ENCODE data around the gene RERE.
"Not testable (repeated sequence)": the region's sequence is repeated elsewhere in the genome, so short reads cannot be mapped to it uniquely, and the experiment has no call there.

Gene RERE

DNA sequence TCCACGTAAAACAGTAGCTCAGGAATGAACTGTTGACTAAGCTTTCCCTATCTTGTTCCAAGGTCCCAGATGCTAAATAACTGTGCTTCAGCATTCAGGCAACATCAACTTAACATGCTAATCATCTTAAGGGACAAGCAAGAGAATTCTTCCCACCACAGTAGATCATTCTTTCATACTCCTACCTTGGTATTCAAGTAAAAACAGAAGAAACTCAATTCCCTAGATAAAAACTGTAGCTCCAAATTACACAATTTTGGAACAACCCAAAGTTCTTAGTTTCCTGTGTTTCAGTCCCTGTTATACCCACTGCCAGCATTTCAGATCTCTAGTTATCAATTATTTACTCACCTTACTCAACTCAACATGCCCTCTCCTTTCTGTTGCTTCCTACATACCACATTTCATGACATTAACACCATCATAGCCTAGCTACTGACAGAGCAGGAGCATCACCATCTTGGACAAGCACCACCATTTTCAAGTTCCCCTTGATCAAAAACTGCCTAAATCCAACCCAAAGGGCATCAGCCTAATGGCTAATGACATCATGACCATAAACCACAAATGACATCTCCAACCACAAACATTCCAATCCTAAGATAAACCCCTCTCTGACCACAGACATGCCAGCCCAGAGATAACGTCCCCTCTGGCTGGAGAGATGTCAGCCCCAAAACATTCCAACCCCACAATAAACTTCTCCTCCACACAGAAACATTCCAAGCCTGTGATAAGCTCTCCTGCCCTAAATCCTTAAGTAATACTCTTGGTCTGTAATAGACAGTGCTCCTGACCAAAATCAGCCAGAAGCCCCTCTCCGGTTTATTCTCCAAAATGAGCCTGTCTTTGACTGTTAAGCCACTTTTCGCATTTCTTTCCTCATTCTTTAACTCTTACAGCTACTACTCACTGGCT is 191.2 kb downstream of the RERE start:
- ChIA-PET POLR2A (interaction anchor here (0.7 to 1.4 kb wide), 6 partner anchors 21 to 78 kb away, joined by 3 to 7 read pairs (median 3); no protein-coding TSS in a partner anchor), CTCF (interaction anchor here (0.8 to 2.1 kb wide), 6 partner anchors 10 to 223 kb away, joined by 3 to 5 read pairs (median 4); no protein-coding TSS in a partner anchor)
- peak; percentile 93 for DNase-seq (ENCODE audit: low read depth, low spot score)
- TF ChIP-seq, protein P1, sequence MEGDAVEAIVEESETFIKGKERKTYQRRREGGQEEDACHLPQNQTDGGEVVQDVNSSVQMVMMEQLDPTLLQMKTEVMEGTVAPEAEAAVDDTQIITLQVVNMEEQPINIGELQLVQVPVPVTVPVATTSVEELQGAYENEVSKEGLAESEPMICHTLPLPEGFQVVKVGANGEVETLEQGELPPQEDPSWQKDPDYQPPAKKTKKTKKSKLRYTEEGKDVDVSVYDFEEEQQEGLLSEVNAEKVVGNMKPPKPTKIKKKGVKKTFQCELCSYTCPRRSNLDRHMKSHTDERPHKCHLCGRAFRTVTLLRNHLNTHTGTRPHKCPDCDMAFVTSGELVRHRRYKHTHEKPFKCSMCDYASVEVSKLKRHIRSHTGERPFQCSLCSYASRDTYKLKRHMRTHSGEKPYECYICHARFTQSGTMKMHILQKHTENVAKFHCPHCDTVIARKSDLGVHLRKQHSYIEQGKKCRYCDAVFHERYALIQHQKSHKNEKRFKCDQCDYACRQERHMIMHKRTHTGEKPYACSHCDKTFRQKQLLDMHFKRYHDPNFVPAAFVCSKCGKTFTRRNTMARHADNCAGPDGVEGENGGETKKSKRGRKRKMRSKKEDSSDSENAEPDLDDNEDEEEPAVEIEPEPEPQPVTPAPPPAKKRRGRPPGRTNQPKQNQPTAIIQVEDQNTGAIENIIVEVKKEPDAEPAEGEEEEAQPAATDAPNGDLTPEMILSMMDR (IDR thresholded peaks at IDR 0.05; ENCODE audit: insufficient read depth, low read length, missing control alignments) = no peak
- no peak overlapping the region for H3K4me3 ChIP-seq (ENCODE audit: low read depth, low read length)

DNA sequence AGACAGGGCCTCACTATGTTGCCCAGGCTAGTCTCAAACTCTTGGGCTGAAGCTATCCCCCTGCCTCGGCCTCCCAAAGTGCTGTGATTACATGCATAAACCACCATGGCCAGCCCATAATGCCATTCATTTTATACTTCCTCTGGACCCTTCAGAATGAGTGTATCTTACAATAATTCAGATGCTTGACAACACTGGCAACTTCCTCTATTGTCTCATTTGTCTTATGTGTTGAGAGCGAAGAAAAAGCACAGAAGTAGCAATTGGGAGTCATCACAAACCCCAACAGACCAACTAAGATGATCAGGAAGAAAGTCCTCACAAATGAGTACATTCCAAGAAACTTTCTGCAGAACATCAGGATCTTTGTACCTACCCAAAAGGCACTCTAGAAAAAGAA is 191.9 kb downstream of the RERE start:
- DNase-seq (ENCODE audit: low read depth, low spot score) = no peak
- CTCF ChIA-PET = interaction anchor here (0.8 to 2.1 kb wide), 5 partner anchors 9 to 223 kb away, joined by 3 to 5 read pairs (median 4); no protein-coding TSS in a partner anchor

DNA sequence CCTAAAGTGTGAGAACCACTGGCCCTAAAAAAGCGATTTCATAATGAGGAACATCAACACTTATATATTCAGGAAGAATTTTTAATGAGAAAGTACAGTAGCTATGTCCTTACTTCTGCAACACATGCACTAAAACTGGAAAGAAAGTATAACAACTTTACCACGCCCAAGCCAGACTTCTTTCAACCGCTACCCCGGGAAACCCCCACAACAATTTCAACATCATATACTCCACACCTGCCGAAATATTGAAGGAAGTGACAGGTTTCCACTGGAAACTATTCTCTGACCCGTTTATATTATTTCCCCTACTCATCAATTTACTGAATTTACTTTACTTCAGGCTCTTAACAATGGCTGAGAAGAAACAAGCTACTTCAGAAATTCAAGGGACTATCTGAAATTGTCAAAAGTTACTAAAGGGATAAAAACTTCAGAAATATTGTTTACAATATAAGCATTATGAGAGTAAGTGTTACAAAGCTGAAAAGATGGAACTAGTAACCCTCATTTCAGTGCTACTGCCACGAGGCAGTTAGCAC is 193.7 kb downstream of the RERE start:
- H3K4me3 ChIP-seq (ENCODE audit: low read depth, low read length); DNase-seq (ENCODE audit: low read depth, low spot score); POLR2A ChIA-PET: not testable (repeated sequence)
- CTCF ChIA-PET = interaction anchor here (0.6 kb wide), 1 partner anchor 220 kb away, joined by 3 read pairs; no protein-coding TSS in a partner anchor

More for the DNA sequence above, 191.9 kb downstream of the RERE start:
- no peak overlapping the region for H3K4me3 ChIP-seq (ENCODE audit: low read depth, low read length)
- TF ChIP-seq, protein P1 (IDR thresholded peaks at IDR 0.05; ENCODE audit: insufficient read depth, low read length, missing control alignments) = no peak
- POLR2A ChIA-PET = interaction anchor here (0.7 to 1.1 kb wide), 2 partner anchors 22 to 36 kb away, joined by 3 read pairs; no protein-coding TSS in a partner anchor

DNA sequence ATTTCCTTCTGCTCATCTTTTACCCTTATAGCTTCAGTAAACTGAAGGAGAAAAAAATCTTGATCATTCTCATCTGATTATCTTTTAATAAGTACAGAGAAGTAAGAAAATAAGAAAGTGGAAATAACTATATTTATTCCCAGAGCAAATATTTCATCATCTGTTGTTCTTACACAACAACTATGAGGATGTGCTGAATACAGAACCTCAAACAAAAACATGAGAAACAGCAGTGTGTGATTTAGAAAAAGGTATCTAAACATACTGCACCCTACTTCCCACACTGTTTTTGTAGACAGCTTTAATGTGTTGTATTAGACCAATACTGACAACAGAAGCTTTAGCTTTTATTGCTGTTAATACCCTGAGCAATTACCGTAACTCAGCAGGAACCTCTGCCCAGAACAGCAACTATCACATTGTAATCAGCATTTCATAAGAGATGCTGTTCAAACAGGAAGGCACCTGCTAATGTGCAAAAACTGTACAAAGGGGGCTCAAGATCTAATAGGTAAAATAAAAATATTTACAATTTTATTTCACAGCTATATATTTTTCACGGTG is 195.6 kb downstream of the RERE start:
- H3K4me3 ChIP-seq (ENCODE audit: low read depth, low read length); DNase-seq (ENCODE audit: low read depth, low spot score); POLR2A ChIA-PET: not testable (repeated sequence)
- CTCF ChIA-PET = interaction anchor here (1.0 to 1.4 kb wide), 3 partner anchors 51 to 212 kb away, joined by 3 to 4 read pairs (median 3); no protein-coding TSS in a partner anchor

DNA sequence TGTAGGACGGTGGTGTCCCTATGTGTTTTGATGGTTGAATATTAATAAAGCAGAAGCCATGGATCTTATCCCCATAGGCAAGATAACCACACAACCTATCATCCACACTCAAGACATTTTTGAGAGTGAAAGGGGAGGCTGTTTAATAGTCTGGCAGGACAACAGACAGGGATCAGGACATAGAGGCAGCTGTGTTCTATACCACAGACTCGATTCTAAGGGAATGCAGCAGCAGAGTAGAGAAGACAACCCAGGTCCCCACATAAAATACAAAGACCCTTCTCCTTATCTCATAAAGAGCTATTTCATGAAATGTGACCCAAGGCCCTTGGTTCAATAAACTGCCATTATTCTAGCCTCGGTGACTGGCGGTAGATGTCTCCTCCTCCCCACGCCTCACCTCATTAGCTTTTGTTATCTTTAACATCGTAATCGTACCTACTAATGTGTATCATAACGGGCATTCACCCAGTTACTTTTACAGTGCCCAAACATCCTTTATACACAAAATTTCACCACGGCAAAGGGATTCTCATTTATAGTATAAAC is 196.3 kb downstream of the RERE start:
- CTCF ChIA-PET = interaction anchor here (1.1 to 1.2 kb wide), 2 partner anchors 19 to 50 kb away, joined by 3 to 4 read pairs; no protein-coding TSS in a partner anchor
- H3K4me3 ChIP-seq (ENCODE audit: low read depth, low read length); POLR2A ChIA-PET; DNase-seq (ENCODE audit: low read depth, low spot score): not testable (repeated sequence)

DNA sequence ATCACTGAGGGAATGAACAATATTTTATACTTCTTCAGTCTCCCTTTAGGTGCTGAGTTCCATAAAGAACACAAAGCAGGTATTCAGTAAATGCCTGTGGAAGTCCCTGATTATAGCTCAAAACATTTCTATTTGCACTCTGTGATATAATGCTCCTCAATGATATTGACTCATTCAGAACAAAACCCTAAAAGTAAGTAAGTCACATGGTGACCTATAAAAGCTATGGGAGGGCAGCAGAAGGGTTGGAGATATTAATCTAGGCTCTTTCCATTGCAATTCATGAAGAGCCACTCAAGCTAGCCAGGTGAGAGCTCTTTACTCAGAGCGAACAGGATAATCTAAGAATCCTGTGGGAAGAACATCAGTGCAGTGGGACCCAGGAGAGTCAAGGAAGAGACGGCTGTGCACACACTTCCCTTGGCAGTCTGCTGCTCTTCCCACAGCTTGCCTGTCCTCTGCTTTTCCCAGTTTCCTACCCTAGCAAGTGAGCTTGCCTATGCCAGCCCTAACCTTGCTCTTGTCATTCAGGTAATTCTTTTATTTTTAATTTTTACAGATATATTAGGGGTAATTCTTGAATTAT is 197.4 kb downstream of the RERE start:
- DNase-seq (ENCODE audit: low read depth, low spot score); H3K4me3 ChIP-seq (ENCODE audit: low read depth, low read length); POLR2A ChIA-PET: not testable (repeated sequence)
- CTCF ChIA-PET = interaction anchor here (1.2 to 1.3 kb wide), 2 partner anchors 20 to 58 kb away, joined by 3 read pairs; no protein-coding TSS in a partner anchor

DNA sequence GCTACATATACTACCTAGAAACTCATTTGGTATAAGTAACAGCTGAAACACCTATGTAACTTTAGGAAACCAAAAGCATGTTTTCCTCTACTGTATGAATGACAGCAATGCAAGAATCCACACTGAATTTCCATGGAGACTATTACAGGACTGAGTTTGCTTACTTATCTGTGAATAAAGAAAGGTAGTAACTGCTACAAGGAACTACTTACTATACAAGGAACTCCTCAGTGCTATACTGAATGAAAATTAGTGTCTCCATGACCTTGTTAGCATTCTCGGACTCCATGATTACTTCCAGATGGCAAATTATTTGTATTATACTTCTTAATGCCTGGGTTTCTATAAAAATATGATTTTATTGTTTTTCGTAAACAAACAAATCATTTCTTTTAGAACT is 198.0 kb downstream of the RERE start:
- H3K4me3 ChIP-seq (ENCODE audit: low read depth, low read length); POLR2A ChIA-PET; DNase-seq (ENCODE audit: low read depth, low spot score): not testable (repeated sequence)
- CTCF ChIA-PET = interaction anchor here (1.3 kb wide), 1 partner anchor 58 kb away, joined by 3 read pairs; no protein-coding TSS in a partner anchor

DNA sequence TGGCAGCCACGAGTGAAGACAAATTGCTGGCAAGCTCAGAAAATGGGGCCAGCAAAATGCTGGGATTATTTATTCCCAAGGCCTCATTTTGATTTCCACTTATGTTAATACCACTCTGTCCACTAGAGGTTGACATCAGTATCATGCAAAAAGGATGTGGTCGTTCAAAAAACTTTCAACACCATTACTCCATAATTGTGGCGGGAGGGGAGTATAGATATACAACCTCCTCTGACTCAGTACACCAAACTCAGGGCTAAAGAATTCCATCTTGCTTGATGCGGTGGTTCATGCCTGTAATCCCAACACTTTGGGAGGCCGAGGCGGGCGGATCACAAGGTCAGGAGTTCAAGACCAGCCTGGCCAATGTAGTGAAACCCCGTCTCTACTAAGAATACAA is 200.6 kb downstream of the RERE start:
- POLR2A ChIA-PET; H3K4me3 ChIP-seq (ENCODE audit: low read depth, low read length): not testable (repeated sequence)
- TF ChIP-seq, protein P1 (IDR thresholded peaks at IDR 0.05; ENCODE audit: insufficient read depth, low read length, missing control alignments) = peak; percentile 32
- DNase-seq (ENCODE audit: low read depth, low spot score) = peak; percentile 50
- CTCF ChIA-PET = interaction anchor here (0.7 to 2.1 kb wide), 13 partner anchors 9 to 232 kb away, joined by 3 to 9 read pairs (median 4); no protein-coding TSS in a partner anchor

DNA sequence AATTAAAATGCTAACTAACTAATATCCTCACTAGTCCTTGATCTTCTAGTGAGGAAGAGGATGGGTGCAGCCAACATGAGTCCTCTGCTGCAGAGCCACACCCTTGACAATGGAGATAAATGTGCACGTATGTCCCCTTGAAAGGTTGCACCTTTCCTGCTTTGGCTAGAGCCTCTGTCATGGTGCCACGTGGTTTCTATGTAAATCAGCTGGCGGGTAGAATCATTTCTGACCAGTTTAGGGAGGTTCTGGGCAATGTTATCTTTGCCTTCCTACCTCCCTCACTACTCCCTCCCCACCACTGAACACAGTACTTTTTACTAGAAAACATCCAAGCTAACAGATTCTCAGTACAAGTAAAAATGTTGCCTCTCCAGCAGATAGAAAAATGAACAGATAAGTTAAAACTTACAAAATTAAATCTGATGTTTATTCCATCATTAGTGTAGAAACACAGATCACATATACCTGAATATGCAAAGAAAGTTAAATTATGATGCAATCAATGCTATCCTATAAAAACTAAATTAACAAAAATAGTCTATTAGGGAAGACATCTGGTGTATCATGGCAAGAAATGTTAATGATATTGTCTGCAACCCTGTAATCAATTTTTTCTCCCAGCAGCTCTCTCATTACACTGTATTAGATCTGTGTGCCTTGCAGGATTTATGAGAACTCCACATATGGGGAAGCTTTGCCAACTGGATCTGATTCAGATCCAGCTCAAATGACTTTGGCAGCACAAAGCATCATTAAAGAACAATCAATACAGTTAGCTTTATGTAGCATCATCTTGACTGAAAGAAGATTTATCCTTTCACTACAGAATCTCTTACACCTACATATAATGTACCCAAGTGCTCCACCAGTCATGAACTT is 205.6 kb downstream of the RERE start:
- DNase-seq (ENCODE audit: low read depth, low spot score); CTCF ChIA-PET; H3K4me3 ChIP-seq (ENCODE audit: low read depth, low read length); POLR2A ChIA-PET: not testable (repeated sequence)

All from AG04449 (cell line).